ENCODE measurements around the gene KIRREL1.

The KIRREL1 gene

DNA sequence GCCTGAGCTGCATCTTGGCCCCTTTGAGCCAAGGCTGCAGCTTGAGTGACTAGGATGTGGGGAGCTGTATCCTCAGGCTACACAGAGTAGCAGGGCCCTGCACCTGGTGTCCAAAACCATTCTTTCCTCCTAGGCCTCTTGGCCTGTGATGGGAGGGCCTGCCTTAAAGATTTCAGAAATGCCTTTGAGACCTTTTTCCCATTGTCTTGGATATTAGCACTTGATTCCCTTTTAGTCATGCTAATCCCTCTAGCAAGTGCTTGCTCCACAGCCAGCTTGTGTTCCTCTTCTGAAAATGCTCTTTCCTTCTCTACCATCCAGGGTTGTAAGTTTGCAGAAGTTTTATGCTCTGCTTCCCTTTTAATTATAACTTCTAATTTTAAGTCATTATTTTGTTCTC, 21.7 kb upstream of the KIRREL1 start:
- DNase-seq (ENCODE audit: low read depth in 2 of 2, low spot score in 1 of 2) = no peak

- DNase-seq (ENCODE audit: low read depth in 2 of 2, low spot score in 1 of 2) = no peak
Observed at GRCh38 chr1:157975228-157975950, 18.1 kb upstream of the KIRREL1 start.

DNA sequence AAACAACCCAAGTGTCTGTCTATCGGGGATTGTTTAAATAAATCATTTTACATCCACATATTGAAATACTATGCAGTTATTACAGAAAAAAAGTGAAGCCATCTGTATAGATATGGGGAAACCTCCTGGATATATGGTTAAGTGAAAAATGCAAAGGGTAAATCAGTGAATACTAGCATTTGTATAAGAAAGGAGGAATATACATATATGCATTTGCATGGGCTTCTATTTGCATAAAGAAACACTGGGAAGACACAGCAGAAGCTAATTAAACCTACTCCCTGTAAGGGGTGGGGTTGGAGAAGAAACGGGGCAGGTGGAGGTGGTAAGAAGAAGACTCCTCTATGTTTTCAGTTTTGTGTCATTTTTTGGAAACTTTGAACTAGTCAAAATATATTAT, 16.6 kb upstream of the KIRREL1 start:
- no peak for DNase-seq (ENCODE audit: low read depth in 2 of 2, low spot score in 1 of 2)

- no peak for DNase-seq (ENCODE audit: low read depth in 2 of 2, low spot score in 1 of 2)
Observed at GRCh38 chr1:157978586-157979403, 14.7 kb upstream of the KIRREL1 start.

GRCh38 chr1:157982136-157982535, 11.3 kb upstream of the KIRREL1 start:
- DNase-seq (ENCODE audit: low read depth in 2 of 2, low spot score in 1 of 2) = no peak

DNA sequence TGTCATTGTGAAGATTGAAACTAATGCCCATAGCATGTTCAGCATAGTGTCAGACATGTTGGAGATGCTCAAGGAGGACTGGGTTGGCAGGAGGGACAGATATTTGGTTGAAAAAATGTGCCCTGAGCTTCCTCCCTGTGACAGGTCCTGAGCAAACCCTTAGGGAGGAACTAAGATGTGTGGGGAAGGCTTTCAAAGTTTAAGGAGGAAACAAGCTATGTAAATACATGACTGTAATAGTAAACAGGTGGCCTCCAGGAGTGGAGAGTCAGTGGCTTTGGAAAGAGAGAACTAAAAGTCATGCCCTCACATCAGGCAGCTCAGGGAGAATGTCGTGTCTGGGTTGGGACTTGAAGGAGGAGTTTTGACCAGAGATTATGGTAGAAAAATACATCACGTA, 9.7 kb upstream of the KIRREL1 start:
- DNase-seq (ENCODE audit: low read depth in 2 of 2, low spot score in 1 of 2) = no peak

DNA sequence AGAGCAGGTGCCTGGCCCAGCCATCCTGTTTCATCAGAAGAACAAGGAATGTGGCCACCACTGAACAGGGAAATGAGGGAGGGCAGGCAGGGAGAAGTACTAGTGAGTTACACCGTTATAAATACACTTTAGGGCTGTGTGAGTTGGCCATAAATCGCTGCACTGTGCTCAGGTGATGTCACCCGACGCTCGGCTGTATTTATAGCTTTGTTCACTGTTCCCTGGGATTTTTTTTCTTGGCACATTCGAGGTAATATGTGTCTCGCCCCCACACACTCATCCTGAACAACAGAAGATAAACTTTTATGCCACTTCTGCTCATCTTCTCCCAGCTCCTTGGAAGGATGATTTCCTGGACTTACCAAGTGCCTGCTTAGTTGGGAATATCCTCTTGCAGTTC, 9.0 kb upstream of the KIRREL1 start:
- no peak for DNase-seq (ENCODE audit: low read depth in 2 of 2, low spot score in 1 of 2)

DNA sequence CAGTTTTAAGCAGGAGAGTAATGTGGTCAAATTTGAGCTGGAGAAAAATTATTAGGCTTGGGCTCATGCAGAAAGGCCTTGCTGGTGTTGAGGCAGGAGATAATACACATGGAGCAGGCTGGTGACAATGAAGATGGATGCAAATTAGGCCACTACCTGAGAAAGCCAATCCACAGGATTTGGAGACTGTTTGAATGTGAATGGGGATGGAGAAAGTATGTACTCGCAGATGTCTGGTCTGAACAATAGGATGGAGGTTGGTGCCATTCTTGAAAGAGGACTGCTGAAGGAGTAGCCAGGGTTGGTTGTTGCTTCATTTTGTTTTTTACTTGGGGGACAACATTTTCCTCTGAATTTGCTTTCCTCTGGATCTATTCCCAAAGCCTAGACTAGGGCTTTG, 8.0 kb upstream of the KIRREL1 start:
- DNase-seq (ENCODE audit: low read depth in 2 of 2, low spot score in 1 of 2) = no peak

DNA sequence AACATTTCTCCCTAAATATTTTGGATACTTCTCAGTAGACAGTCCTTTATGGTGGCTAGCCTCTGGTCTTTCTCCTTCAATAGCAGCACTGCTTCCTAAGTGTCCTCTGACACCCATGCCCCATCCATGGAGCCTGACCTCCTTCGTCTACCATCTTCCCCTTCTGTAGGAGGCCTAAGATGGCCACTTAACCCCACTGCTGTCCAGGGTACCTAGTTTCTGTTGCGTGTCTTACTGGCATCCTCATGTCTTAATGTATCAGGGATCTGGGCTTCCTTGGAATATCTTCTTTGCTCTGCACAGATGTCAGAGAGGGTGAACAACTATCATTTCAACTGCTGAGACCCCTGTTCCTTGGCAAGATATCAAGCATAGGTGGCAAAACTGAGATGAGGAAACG, 5.4 kb upstream of the KIRREL1 start:
- no peak for DNase-seq (ENCODE audit: low read depth in 2 of 2, low spot score in 1 of 2)

DNA sequence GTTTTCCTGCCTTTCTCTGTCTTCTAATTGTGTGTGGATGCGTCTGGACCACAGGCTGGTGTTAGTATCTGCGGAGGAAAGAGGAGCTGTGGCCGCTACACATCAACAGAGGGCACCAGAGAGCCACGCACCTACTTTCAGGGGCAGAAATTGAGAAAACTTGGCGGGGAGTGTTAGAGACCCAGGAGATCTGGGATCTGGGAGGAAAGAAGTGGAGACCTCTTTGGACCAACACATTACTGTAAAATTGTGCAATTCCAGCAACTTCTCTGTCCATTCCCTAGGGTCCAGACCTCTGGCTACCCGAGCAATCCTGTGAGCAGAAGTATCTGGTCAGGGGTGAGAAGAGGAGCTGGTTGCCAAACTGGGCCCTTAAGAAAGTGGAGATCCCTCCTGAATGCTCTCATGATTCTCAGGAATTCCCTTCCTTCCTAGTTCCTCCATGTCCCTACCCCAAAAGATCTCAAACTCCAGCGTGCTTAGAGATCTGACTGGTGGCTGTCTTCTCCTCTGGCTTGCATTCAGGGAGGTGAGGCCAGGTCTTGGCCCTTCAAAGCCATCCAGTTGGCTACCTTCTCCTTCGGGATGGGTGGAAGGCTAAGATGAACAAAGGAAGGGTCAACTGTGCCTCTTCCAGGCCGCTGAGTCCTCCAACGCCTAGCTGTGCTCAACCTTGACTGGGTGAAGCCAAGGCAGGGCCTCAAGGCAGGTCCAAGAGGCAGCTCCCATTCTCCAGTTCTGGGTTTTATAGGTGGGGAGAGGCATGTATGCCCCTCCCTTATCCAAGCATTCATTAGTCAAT, 1.2 kb upstream of the KIRREL1 start:
- no peak for DNase-seq (ENCODE audit: low read depth in 2 of 2, low spot score in 1 of 2)

GRCh38 chr1:157992833-157993146, 655 bp upstream of the KIRREL1 start:
- no peak for DNase-seq (ENCODE audit: low read depth in 2 of 2, low spot score in 1 of 2)

DNA sequence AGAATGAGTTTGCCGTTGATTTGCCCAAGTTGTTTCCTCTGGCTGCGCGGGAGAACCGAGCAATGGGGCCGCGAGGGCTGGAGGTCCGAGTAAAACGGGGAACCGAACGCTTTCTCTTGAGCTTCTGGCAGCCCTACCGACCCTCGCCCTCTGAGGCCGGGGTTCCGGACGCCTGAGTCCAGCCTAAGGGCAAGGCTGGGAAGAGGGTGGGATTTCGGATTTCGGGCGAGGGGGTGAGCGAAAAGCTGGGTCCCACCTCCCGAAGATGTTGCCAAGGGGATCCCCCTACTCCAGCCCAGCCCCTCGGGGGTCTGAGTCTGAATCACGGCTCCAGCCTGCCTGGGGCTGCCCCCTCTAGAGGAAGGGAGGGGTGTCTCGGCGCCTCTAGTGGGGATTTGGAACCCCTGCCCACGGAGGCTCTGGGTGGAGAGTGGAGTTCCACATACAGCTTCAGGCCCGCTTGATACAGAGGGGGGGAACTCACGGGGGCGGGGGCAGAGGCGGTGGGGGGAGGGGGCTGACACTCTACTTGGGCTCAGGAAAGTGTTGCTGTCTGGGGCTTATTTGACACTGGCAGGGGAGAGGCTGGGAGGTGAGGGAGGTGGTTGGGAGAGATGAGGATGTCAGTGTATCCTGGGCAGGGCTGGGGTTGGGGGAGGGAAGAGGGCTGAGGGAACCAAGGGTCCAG, 617 bp downstream of the KIRREL1 start:
- no peak for DNase-seq (ENCODE audit: low read depth in 2 of 2, low spot score in 1 of 2)

DNA sequence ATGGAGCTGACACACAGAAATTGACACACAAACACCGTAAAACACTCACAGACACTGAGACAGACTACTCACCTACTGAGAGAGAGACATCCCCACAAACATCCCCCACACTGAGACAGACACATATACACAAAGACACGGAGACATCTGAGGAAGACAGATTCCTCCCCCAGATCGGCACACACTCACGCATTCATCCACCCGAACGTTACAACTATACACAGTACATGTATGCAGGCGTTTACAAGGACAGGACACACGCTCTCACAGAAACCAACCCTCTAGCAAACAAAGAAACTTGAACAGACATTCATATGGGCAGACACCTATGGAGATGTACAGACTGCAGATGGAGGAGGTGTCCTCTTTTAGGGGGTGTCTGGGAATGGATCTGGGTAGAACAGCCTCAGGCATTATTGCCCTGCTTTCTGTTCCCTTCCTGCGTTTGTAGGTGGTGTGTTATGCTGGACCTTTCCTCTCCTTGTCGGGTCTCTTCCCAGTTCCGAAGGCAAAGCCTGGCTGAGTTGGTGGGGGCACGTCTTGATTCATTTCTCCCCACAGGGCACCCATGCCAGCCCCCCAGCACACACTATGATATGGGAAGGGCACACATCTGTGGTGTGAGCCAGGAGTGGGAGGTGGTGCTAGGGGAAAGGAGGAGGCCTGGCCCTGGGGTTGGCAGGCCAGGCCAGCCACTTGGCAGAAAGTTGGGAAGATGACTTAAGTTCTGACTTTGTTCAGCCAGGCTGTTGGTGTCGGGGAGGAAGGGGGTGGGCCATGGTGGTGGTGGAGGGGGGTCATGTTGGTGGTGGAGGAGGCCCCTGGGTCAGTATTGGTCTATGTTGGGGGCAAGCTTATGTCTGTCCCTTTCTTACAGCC, 1.5 kb downstream of the KIRREL1 start:
- DNase-seq (ENCODE audit: low read depth in 2 of 2, low spot score in 1 of 2) = no peak

DNA sequence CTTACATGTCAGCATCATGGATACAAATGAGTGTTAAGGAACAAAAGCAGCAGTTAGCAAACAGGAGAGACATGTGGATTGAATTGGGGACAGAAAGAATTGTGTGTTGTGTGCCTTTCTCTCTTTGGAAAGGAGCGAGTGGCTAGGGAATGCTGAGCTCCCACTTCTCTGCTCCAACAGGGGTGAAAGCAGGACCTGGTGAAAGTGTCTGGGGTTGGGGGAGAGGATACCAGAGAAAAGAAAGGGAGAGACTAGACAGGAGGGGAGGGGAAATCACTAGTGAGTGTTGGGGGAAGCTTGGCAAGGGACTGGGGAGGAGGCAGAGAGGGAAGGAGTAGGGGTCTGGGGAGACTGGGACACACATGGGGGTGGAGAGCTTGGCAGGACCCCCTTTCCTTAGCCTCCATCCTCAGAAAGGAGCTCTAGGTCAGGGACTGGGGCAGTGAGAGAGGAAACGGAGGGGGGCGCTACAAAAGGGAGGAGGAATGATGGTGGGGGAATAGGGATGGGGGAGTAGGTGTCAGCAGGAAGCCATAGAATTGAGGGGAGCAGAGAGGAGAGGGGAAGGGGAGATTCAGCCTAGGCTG, 2.2 kb downstream of the KIRREL1 start:
- no peak for DNase-seq (ENCODE audit: low read depth in 2 of 2, low spot score in 1 of 2)

- no peak for DNase-seq (ENCODE audit: low read depth in 2 of 2, low spot score in 1 of 2)
Observed at GRCh38 chr1:157996433-157996832, 3.0 kb downstream of the KIRREL1 start.

DNA sequence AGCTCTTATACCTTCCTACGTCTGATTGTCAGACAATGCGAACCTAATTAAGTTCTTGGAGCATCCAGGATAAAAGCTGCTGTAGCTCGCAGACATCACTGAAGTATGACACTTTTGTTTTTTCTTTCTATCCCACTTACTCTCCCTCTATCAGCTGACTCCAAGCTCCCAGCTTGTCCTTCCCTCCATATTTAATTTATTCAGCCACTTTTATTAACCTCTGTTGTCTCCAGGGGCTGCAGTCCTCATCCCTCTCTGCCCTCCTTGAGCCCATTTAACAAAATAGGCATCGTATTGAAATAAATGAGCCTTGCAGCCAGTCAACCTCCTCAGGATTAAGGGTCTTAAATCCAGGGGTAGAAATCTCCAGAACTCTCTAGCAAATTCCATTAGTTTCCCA, 7.1 kb downstream of the KIRREL1 start:
- DNase-seq (ENCODE audit: low read depth in 2 of 2, low spot score in 1 of 2) = no peak

DNA sequence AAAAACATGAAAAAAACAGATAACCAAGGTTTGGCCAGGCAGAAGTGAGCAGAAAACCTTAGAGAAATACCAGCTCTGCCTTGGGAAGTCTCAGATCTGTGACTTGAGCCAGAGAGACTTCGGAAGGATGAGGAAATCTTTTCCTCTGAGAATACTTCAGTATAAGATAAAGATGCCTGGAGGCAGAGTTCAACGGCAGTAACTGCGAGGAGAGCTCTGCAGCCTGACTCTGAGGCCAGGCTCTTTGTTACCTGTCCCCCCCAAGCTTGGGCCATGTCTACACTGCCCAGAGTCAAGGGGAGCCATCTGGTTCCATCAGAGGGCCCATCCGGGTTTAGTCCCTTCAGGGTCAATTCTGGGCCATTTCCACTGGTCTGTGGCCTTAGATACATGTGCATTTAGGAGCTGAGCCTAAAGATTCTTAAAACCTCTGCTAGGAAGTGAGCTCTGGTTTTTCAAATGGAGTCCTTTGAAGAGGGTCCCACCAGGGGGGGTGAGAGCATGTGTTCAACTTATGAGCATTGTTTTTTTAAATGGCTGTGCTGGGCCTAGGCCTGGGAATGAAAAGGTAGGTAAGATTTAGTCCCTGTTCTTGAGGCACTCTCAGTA, 8.7 kb downstream of the KIRREL1 start:
- no peak for DNase-seq (ENCODE audit: low read depth in 2 of 2, low spot score in 1 of 2)

GRCh38 chr1:158002631-158003405, 9.4 kb downstream of the KIRREL1 start:
- DNase-seq (ENCODE audit: low read depth in 2 of 2, low spot score in 1 of 2) = no peak

DNA sequence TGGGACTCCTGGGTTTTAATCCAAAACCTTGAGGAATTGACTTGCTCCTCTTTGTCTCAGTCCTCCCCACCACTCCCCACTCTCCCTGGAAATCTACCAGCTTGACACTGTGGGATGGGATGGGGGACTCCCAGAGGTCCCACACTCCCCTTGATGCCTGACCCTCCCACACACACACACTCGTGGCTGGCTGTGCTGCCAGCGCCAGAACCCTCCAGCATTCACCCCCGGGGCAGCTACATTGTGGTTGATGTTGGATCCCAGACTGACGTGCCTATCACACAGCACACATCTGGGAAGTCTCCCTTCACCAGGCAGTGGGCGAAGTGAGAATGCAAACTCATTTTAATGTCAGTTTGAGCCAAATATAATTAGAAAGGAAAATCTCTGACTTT, 10.0 kb downstream of the KIRREL1 start:
- no peak for DNase-seq (ENCODE audit: low read depth in 2 of 2, low spot score in 1 of 2)
